Measurements from ENCODE around the gene TCF7. TPM values are rescaled to one million over a fixed set of nuclear protein-coding genes. Genes with fewer than 3 reads are reported as not detected.

Gene TCF7
- total RNA-seq, 1 donor from 2014 or later, result 0.52 TPM

DNA sequence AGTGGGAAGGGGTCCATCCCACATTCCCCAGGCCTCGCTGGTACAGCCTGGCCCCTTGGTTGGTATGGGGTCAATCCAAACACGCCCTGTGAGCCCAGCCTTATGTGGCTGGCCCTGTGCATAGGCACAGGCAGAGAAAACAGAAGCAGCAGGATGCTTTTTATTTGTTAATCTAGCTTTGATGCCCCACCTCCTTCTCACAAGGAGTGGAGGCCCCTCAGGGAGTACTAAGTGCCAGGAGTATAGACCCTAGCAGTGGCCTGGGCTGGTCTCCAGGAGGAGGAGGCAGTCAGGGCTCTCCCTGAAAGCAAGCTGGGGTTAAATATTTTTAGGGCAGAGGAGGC lies 14.6 kb upstream of the TCF7 start:
- H3K4me1 ChIP-seq (ENCODE audit: control insufficient read depth in 3 of 3, insufficient read depth in 3 of 3, low read length in 3 of 3), result peaks cover 0 to 11% (median 3%) of the 10 kb centered on the region in 3 donors
- no peak overlapping the region for H3K9ac ChIP-seq (ENCODE audit: low read depth in 1 of 3, low read length in 3 of 3)
- H3K36me3 ChIP-seq (ENCODE audit: control insufficient read depth in 3 of 3, insufficient read depth in 3 of 3, low read length in 3 of 3), result no peaks in the 10 kb centered on the region
- no peak overlapping the region for H3K4me3 ChIP-seq (ENCODE audit: low read length in 3 of 3)
- no peak overlapping the region for H3K27ac ChIP-seq (ENCODE audit: low read depth, low read length)
- H3K9me3 ChIP-seq (ENCODE audit: control insufficient read depth in 3 of 3, low read length in 3 of 3), result no peaks in the 10 kb centered on the region
- no peaks in the 10 kb centered on the region for H3K27me3 ChIP-seq (ENCODE audit: control insufficient read depth in 3 of 3, insufficient read depth in 3 of 3, low read length in 3 of 3)

DNA sequence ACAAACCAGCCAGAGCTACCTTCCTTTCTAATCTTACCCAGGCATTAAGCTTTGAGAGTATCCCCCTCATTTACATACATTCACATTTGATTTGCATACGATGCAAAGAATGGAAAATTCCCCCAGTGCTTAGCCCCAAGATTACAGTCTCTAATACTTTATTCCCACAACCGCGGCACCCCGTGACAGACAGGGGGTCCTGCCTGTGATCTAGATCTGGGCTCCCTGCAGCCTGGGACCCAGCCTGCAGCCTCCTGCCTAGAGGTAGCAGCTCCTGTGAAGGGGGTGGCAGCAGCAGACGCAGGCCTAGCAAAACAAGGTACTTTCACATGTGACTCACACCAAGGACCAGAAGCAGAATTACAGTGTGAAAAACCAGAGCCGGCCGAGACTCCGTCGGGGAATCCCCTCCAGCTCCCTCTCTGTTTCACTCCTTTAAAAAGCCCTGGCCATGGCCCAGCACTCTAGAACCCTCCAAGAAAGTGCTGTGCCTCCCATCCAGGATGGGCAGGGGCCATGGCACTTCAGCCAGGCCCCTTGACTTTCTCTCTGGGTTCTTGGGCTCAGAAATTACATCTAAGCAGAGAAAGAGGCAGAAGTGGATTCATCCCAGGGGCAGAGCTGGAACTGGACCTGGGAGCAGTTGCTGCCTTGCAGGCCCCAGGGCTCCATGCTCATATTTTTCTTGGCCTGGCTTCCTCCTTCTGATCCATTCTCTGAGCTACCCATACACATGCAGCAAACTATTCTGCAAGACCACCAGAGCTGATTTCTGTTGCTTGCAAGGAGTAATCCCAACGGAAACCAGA lies 14.0 kb upstream of the TCF7 start:
- no peak overlapping the region for H3K9ac ChIP-seq (ENCODE audit: low read depth in 1 of 3, low read length in 3 of 3)

DNA sequence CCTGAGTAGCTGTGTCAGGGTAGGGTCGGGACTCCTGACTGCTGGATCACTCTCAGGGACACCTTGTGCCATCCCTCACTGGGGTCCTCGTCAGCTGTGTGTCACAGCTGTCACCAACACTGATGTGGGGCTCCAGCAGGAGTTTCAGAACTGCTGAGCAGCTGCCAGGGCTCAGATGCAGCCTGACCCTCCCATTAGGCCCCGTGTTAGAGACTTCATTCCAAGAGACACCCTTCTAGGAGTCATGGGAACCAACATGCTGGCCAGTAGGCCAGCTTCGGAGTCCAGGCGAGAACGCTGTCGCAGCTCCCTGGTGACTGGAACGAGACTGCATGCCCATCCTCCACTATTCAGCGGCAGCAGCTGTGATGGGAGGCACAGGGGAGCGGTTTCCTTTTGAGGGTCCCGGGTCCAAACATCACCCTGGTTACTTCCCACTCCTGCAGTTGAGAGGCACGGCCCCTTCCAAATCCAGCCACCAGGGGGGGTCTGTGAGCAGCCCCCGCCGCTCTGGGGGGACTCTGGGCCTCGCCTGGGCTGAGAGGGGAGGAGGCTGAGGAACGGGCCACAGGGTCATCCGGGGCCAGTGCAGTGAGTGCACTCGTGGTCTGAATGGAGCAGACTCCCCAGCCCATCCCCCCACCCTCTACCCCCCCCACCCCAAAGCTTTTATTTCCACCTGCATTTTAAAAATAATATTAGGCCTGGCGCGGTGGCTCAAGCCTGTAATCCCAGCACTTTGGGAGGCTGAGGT lies 12.6 kb upstream of the TCF7 start:
- no peak overlapping the region for H3K4me3 ChIP-seq (ENCODE audit: low read length in 3 of 3)
- H3K27me3 ChIP-seq (ENCODE audit: control insufficient read depth in 3 of 3, insufficient read depth in 3 of 3, low read length in 3 of 3), result no peaks in the 10 kb centered on the region
- H3K9ac ChIP-seq (ENCODE audit: low read depth in 1 of 3, low read length in 3 of 3), result no peak overlapping the region
- H3K4me1 ChIP-seq (ENCODE audit: control insufficient read depth in 3 of 3, insufficient read depth in 3 of 3, low read length in 3 of 3), result peaks cover 0 to 11% (median 3%) of the 10 kb centered on the region in 3 donors
- no peaks in the 10 kb centered on the region for H3K36me3 ChIP-seq (ENCODE audit: control insufficient read depth in 3 of 3, insufficient read depth in 3 of 3, low read length in 3 of 3)
- no peaks in the 10 kb centered on the region for H3K9me3 ChIP-seq (ENCODE audit: control insufficient read depth in 3 of 3, low read length in 3 of 3)
- H3K27ac ChIP-seq (ENCODE audit: low read depth, low read length), result no peak overlapping the region

More for the DNA sequence above, 14.0 kb upstream of the TCF7 start:
- no peaks in the 10 kb centered on the region for H3K36me3 ChIP-seq (ENCODE audit: control insufficient read depth in 3 of 3, insufficient read depth in 3 of 3, low read length in 3 of 3)
- no peak overlapping the region for H3K27ac ChIP-seq (ENCODE audit: low read depth, low read length)
- no peaks in the 10 kb centered on the region for H3K27me3 ChIP-seq (ENCODE audit: control insufficient read depth in 3 of 3, insufficient read depth in 3 of 3, low read length in 3 of 3)
- no peaks in the 10 kb centered on the region for H3K9me3 ChIP-seq (ENCODE audit: control insufficient read depth in 3 of 3, low read length in 3 of 3)
- peaks cover 0 to 11% (median 3%) of the 10 kb centered on the region in 3 donors for H3K4me1 ChIP-seq (ENCODE audit: control insufficient read depth in 3 of 3, insufficient read depth in 3 of 3, low read length in 3 of 3)
- no peak overlapping the region for H3K4me3 ChIP-seq (ENCODE audit: low read length in 3 of 3)

DNA sequence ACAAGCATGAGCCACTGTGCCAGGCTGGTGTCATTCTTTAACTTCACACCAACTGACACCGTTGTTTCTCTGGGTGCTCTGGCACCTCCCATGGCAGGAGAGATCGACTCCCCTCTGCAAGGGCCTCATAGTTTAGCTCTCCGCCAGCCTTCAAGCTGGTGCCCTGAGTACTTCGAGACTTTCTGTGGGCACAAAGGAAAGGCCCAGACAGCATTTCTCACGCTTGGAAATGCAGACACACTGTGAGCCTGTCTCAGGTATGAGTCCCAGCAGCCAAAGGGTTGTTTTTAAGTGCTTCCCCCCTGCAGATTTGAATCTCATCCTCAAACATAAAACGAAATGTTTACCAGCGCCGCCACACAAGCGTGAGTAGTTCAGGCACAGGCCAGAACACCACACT lies 11.1 kb upstream of the TCF7 start:
- Histone ChIP-seq H3K9ac (ENCODE audit: low read depth in 1 of 3, low read length in 3 of 3) (no peak overlapping the region), H3K9me3 (ENCODE audit: control insufficient read depth in 3 of 3, low read length in 3 of 3) (no peaks in the 10 kb centered on the region), H3K27ac (ENCODE audit: low read depth, low read length) (no peak overlapping the region), H3K4me3 (ENCODE audit: low read length in 3 of 3) (no peak overlapping the region), H3K36me3 (ENCODE audit: control insufficient read depth in 3 of 3, insufficient read depth in 3 of 3, low read length in 3 of 3) (no peaks in the 10 kb centered on the region), H3K27me3 (ENCODE audit: control insufficient read depth in 3 of 3, insufficient read depth in 3 of 3, low read length in 3 of 3) (no peaks in the 10 kb centered on the region), H3K4me1 (ENCODE audit: control insufficient read depth in 3 of 3, insufficient read depth in 3 of 3, low read length in 3 of 3) (peaks cover 0 to 11% (median 3%) of the 10 kb centered on the region in 3 donors)

- Histone ChIP-seq H3K4me1 (ENCODE audit: control insufficient read depth in 3 of 3, insufficient read depth in 3 of 3, low read length in 3 of 3) (peaks cover 0 to 11% (median 3%) of the 10 kb centered on the region in 3 donors), H3K27me3 (ENCODE audit: control insufficient read depth in 3 of 3, insufficient read depth in 3 of 3, low read length in 3 of 3) (peaks cover 0 to 2% (median 0%) of the 10 kb centered on the region in 3 donors), H3K9me3 (ENCODE audit: control insufficient read depth in 3 of 3, low read length in 3 of 3) (no peaks in the 10 kb centered on the region), H3K36me3 (ENCODE audit: control insufficient read depth in 3 of 3, insufficient read depth in 3 of 3, low read length in 3 of 3) (no peaks in the 10 kb centered on the region), H3K4me3 (ENCODE audit: low read length in 3 of 3) (no peak overlapping the region), H3K27ac (ENCODE audit: low read depth, low read length) (no peak overlapping the region), H3K9ac (ENCODE audit: low read depth in 1 of 3, low read length in 3 of 3) (no peak overlapping the region)
These were observed 10.4 kb upstream of the TCF7 start for GRCh38 chr5:134103998-134104654.

DNA sequence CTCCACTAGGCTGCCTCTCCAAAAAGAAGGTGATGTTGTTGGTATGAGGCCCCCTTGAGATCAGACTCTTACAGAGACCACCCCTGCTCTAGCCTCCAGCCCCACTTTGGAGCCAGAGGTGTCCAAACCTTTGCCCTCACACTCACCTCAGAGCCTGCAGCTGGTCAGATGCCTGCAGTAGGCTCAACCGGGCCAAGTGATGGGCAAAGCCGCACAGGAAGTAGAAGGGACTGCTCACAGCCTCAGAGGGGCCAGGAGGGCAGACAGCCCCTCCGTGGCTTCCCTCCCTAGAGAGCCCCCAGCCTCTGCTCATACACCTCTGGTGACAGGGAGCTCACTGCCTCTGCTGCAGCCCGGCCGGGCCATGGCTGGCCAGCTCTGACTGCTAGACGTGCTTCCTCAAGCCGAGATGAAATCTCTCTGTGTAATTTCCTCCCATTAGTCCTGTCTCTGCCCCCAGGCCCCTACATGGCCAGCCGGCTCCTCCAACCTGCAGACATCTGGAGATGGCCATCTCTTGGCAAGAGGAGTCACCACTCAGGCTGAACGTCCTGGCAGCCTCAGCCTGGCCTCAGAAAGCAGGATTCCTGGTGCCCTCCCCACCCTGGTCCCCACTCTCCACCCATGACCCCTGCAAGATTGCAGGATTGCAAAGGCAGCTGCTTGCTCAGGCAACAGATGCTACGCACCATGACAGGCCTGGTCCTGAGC lies 7.3 kb upstream of the TCF7 start:
- Histone ChIP-seq H3K27ac (ENCODE audit: low read depth, low read length) (no peak overlapping the region), H3K4me1 (ENCODE audit: control insufficient read depth in 3 of 3, insufficient read depth in 3 of 3, low read length in 3 of 3) (no peaks in the 10 kb centered on the region), H3K9ac (ENCODE audit: low read depth in 1 of 3, low read length in 3 of 3) (no peak overlapping the region), H3K4me3 (ENCODE audit: low read length in 3 of 3) (no peak overlapping the region), H3K36me3 (ENCODE audit: control insufficient read depth in 3 of 3, insufficient read depth in 3 of 3, low read length in 3 of 3) (no peaks in the 10 kb centered on the region), H3K27me3 (ENCODE audit: control insufficient read depth in 3 of 3, insufficient read depth in 3 of 3, low read length in 3 of 3) (peaks cover 2 to 16% (median 16%) of the 10 kb centered on the region in 3 donors), H3K9me3 (ENCODE audit: control insufficient read depth in 3 of 3, low read length in 3 of 3) (no peaks in the 10 kb centered on the region)

GRCh38 chr5:134107779-134108178 lies 6.7 kb upstream of the TCF7 start:
- H3K4me1 ChIP-seq (ENCODE audit: control insufficient read depth in 3 of 3, insufficient read depth in 3 of 3, low read length in 3 of 3), result peaks cover 0 to under 1% (median 0%) of the 10 kb centered on the region in 3 donors
- H3K27me3 ChIP-seq (ENCODE audit: control insufficient read depth in 3 of 3, insufficient read depth in 3 of 3, low read length in 3 of 3), result peaks cover 6 to 23% (median 21%) of the 10 kb centered on the region in 3 donors
- H3K4me3 ChIP-seq (ENCODE audit: low read length in 3 of 3), result no peak overlapping the region
- H3K9ac ChIP-seq (ENCODE audit: low read depth in 1 of 3, low read length in 3 of 3), result no peak overlapping the region
- H3K36me3 ChIP-seq (ENCODE audit: control insufficient read depth in 3 of 3, insufficient read depth in 3 of 3, low read length in 3 of 3), result no peaks in the 10 kb centered on the region
- no peaks in the 10 kb centered on the region for H3K9me3 ChIP-seq (ENCODE audit: control insufficient read depth in 3 of 3, low read length in 3 of 3)
- H3K27ac ChIP-seq (ENCODE audit: low read depth, low read length), result no peak overlapping the region

DNA sequence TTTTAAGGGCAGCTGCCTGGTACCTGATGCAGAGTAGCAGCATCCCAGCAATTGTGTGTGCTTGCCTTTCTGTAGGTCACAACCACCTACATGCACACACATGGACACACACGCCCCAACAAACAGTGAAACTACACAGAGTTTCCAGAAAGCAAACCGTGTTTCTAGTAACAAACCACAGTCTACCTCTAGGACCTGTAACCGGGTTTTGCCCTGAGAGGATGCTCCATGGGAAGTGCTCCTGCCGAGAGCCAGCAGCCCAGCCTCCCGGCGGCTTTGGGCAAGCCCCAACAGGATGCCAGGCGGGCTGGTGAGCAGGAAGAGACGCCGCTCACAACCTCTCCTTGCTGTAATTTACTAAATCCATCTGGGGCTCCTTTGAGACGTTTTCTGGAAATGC lies 4.1 kb upstream of the TCF7 start:
- Histone ChIP-seq H3K9me3 (ENCODE audit: control insufficient read depth in 3 of 3, low read length in 3 of 3) (no peaks in the 10 kb centered on the region), H3K9ac (ENCODE audit: low read depth in 1 of 3, low read length in 3 of 3) (no peak overlapping the region), H3K4me3 (ENCODE audit: low read length in 3 of 3) (no peak overlapping the region), H3K27ac (ENCODE audit: low read depth, low read length) (no peak overlapping the region), H3K27me3 (ENCODE audit: control insufficient read depth in 3 of 3, insufficient read depth in 3 of 3, low read length in 3 of 3) (peaks cover 17 to 36% (median 36%) of the 10 kb centered on the region in 3 donors), H3K4me1 (ENCODE audit: control insufficient read depth in 3 of 3, insufficient read depth in 3 of 3, low read length in 3 of 3) (peaks cover 10 to 14% (median 12%) of the 10 kb centered on the region in 3 donors), H3K36me3 (ENCODE audit: control insufficient read depth in 3 of 3, insufficient read depth in 3 of 3, low read length in 3 of 3) (no peaks in the 10 kb centered on the region)

DNA sequence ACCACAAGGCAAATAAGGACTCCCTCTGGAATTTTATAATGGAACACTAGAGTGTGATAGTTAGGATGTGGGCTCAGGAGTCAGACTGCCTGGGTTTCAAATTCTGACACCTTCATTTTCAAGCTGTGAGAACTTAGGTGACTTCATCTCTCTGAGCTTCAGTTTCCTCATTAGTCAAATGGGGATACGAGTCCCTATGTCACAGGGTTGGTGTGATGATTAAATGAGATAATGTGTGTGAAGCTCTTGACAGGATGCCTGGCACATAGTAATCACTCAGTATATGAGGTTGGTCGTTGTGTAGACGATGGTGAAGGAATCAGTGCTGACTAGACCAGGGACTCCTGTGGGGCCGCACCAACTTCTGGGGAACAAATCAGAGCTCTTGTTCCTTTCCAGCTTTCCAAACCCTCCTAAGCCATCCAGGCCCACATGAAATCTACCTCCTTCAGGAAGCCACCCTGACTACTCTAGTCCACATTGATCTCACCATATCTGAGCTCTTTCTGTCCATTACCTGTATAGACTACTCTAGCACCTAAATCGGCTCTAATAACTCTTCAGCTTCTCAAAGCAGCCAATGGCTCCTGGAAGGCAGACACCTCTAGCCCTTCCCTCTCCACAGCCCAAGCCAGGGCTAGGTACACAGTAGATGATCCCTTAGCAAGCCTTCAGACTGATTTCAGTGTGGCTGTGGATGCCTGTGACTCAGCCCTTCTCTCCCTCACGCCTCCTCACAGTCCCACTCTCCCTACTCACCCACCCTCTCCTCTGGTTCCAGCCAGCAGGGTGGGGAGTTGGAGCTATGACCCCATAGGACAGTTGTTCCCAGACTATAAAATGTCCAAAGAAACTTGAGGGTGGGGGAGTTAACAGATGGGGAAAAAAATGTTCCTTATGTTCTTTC lies 2.5 kb upstream of the TCF7 start:
- H3K4me3 ChIP-seq (ENCODE audit: low read length in 3 of 3), result no peak overlapping the region
- no peaks in the 10 kb centered on the region for H3K36me3 ChIP-seq (ENCODE audit: control insufficient read depth in 3 of 3, insufficient read depth in 3 of 3, low read length in 3 of 3)
- H3K9me3 ChIP-seq (ENCODE audit: control insufficient read depth in 3 of 3, low read length in 3 of 3), result no peaks in the 10 kb centered on the region
- H3K9ac ChIP-seq (ENCODE audit: low read depth in 1 of 3, low read length in 3 of 3), result no peak overlapping the region
- no peak overlapping the region for H3K27ac ChIP-seq (ENCODE audit: low read depth, low read length)
- H3K27me3 ChIP-seq (ENCODE audit: control insufficient read depth in 3 of 3, insufficient read depth in 3 of 3, low read length in 3 of 3), result peaks cover 17 to 36% (median 36%) of the 10 kb centered on the region in 3 donors
- H3K4me1 ChIP-seq (ENCODE audit: control insufficient read depth in 3 of 3, insufficient read depth in 3 of 3, low read length in 3 of 3), result peaks cover 10 to 14% (median 12%) of the 10 kb centered on the region in 3 donors
